Camera-type eye (tissue), 1 donor: ENCODE data around the gene LRRN2. TPM values are rescaled to one million over a fixed set of nuclear protein-coding genes. Genes with fewer than 3 reads are reported as not detected.

ENCODE experiments used
- total RNA-seq: library from RNA; depleted of rRNA; stranded (reverse); fragments of >200 nt; gene quantifications from one replicate; pipeline ENCODE4 v1.2.3, GENCODE V29; 2014

LRRN2 gene
- 20.6 TPM for total RNA-seq

DNA sequence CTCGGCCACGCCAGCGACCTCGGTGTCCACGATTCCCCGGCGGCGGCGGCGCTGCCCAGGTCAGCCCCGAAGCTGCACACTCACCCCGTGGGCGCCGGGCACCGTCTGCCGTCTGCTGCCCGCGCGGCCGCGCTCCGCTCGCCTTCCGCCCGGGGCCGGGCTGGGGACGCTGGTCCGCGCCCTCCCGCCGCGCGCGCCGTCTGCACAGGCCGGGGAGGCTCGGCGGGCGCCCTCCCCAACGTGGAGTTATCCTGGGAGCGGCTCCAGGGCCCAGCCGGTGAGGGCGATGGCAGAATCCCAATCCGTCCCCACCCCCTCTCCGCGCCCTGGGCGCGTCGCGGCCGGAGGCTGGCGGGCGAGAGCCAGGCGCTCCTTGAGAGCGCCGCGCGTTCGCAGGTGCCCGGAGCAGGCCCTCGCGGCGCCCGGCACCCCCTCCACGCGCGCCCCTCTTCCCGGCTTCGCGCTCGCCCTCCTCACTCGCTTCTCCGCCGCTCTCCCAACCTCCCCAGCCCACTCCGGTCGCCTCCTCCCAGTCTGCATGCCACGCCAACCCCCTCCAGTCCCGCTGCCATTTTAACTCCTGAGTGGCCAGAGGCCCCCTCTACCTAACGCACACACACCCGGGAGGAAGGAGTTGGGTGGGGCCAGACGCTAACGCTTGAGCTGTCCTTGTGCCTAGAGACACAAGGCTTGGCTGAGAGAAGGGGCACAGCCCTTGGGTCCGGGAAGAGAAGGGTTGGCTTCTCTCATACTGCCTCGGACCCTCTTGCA, at the start of gene LRRN2:
LRRN2 (minus strand) TSS at position 503 of the 771 bp plus-strand sequence. CDS start 65,746 bp downstream, outside the sequence.

Other genes starting within 250 kb of the LRRN2 start
- 44.6 TPM for gene PIK3C2B, start 190.9 kb downstream of the LRRN2 start, total RNA-seq
- 173 TPM for gene MDM4, start 169.3 kb downstream of the LRRN2 start, total RNA-seq
- gene NFASC, start 185.1 kb upstream of the LRRN2 start, total RNA-seq, result 30.6 TPM